Measurements from ENCODE around the gene LRRC3. TPM values are rescaled to one million over a fixed set of nuclear protein-coding genes. Genes with fewer than 3 reads are reported as not detected.

The LRRC3 gene
- total RNA-seq, 1 donor from 2014 or later = 3.0 TPM

GRCh38 chr21:44441581-44442265 lies 13.6 kb upstream of the LRRC3 start:
- DNase-seq (ENCODE audit: low read depth) = no peak
- H3K4me3 ChIP-seq (ENCODE audit: low read depth, low read length) = no peak overlapping the region
- TF ChIP-seq CTCF (conservative IDR thresholded peaks at IDR 0.05; ENCODE audit: low read depth, low read length) = no peak

- no peak for TF ChIP-seq CTCF (conservative IDR thresholded peaks at IDR 0.05; ENCODE audit: low read depth, low read length)
- H3K4me3 ChIP-seq (ENCODE audit: low read depth, low read length) = no peak overlapping the region
- DNase-seq (ENCODE audit: low read depth) = no peak
Observed at GRCh38 chr21:44442266-44443125, 12.8 kb upstream of the LRRC3 start.

- no peak for TF ChIP-seq CTCF (conservative IDR thresholded peaks at IDR 0.05; ENCODE audit: low read depth, low read length)
- no peak overlapping the region for H3K4me3 ChIP-seq (ENCODE audit: low read depth, low read length)
- DNase-seq (ENCODE audit: low read depth) = no peak
Observed at GRCh38 chr21:44443291-44443890, 11.9 kb upstream of the LRRC3 start.

DNA sequence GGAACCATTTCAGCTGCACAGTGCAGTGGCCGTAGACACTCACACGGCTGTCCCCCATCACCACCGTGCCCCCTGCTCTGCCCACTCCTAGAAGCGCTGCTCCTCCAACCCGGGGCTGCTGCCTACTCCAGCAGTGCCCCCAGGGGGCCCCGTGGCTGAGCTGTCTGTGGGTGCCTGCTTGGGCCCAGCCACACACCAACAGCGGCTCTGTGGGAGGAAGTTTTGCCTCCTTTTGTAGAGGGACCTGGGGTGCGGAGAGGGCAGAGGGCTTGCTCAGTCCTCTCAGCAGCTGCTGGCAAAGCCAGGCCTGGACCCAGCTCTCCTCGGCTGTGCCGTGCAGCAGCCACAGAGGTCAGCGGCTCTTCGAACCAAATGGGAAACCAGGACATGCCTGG lies 11.4 kb upstream of the LRRC3 start:
- no peak for TF ChIP-seq CTCF (conservative IDR thresholded peaks at IDR 0.05; ENCODE audit: low read depth, low read length)
- no peak for DNase-seq (ENCODE audit: low read depth)
- no peak overlapping the region for H3K4me3 ChIP-seq (ENCODE audit: low read depth, low read length)

- no peak overlapping the region for H3K4me3 ChIP-seq (ENCODE audit: low read depth, low read length)
- DNase-seq (ENCODE audit: low read depth) = no peak
- TF ChIP-seq CTCF (conservative IDR thresholded peaks at IDR 0.05; ENCODE audit: low read depth, low read length) = no peak
Observed at GRCh38 chr21:44444286-44444931, 10.9 kb upstream of the LRRC3 start.

DNA sequence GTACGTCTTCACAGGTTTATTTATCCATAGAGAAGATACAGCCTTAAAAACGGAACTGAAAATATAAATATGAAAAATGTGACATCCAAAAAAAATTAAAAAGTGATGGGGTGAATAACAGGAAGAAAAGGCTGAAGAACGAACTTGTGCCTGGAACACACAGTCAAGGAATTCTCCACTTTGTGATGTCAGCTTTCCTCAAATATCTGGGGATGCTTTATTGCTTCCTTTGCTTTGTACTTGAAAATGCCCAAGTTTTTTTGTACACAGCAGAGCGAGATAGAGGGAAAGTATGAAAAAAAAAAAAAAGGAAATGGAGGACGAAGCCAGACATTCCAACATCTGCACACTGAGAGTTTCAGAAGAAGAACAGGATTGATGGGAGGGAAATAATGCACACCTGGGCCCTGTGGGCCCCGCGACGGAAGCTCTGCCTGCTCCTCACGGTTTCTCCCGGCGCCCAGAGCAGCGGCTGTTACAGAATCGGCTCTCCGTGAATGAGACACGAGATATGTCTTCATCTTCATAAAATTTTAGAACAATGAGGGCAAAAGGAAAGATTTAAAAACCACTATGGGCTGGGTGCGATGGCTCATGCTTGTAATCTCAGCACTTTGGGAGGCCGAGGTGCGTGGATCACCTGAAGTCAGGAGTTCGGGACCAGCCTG lies 10.0 kb upstream of the LRRC3 start:
- H3K4me3 ChIP-seq (ENCODE audit: low read depth, low read length) = no peak overlapping the region
- DNase-seq (ENCODE audit: low read depth) = no peak
- no peak for TF ChIP-seq CTCF (conservative IDR thresholded peaks at IDR 0.05; ENCODE audit: low read depth, low read length)

All from epithelial cell of proximal tubule (primary cell).